Uterus (tissue), 2 donors: Measurements from ENCODE around the gene CENPF.

Experiments used
- CTCF ChIP-seq, 4 experiments: fragments of 200-600 bp in 2 of 4; fragments of 450-650 bp in 2 of 4; sonication (generic) in 2 of 4; IDR thresholded peaks; one replicate each; pipeline ENCODE4 v1.5.1; 2016 to 2019; ENCODE audit warnings: antibody characterized with exemption in 4 of 4, mild to moderate bottlenecking in 2 of 4, moderate library complexity in 1 of 4
- POLR2A ChIP-seq, 2 donors: fragments of 450-650 bp; IDR thresholded peaks; one replicate each; pipeline ENCODE4 v1.6.1; 2016; ENCODE audit warnings: antibody characterized with exemption in 2 of 2, mild to moderate bottlenecking in 1 of 2, moderate library complexity in 1 of 2

- TF ChIP-seq POLR2A (IDR thresholded peaks at IDR 0.05): no peak
- no peak for TF ChIP-seq CTCF (IDR thresholded peaks at IDR 0.05)
Observed at GRCh38 chr1:214568328-214568727, 34.7 kb upstream of the CENPF start.
